Stomach (tissue), 4 donors: ENCODE results near the gene ETNK1.

Source experiments
- EP300 ChIP-seq: sonication (generic); formaldehyde crosslinking; IDR thresholded peaks from one replicate; pipeline ENCODE4 v1.6.1; 2017; ENCODE audit warnings: antibody characterized with exemption
- POLR2A ChIP-seq, 4 donors: fragments of 450-650 bp; IDR thresholded peaks; one replicate each; pipeline ENCODE4 v1.6.1; 2016; ENCODE audit warnings: antibody characterized with exemption in 4 of 4, control low read depth in 2 of 4, mild to moderate bottlenecking in 1 of 4, moderate library complexity in 1 of 4
- POLR2AphosphoS5 ChIP-seq, 3 donors: sonication (generic); formaldehyde crosslinking; IDR thresholded peaks; one replicate each; pipeline ENCODE4 v1.6.1; 2016; ENCODE audit warnings: antibody characterized with exemption in 3 of 3
- TF ChIP-seq, protein P1 (sequence below), 7 experiments: fragments of 450-650 bp in 4 of 7; fragments of 200-600 bp in 3 of 7; sonication (generic) in 3 of 7; IDR thresholded peaks; one replicate each; pipeline ENCODE4 v1.5.1; 2016 to 2019; ENCODE audit warnings: antibody characterized with exemption in 7 of 7, control low read depth in 2 of 7, mild to moderate bottlenecking in 1 of 7

DNA sequence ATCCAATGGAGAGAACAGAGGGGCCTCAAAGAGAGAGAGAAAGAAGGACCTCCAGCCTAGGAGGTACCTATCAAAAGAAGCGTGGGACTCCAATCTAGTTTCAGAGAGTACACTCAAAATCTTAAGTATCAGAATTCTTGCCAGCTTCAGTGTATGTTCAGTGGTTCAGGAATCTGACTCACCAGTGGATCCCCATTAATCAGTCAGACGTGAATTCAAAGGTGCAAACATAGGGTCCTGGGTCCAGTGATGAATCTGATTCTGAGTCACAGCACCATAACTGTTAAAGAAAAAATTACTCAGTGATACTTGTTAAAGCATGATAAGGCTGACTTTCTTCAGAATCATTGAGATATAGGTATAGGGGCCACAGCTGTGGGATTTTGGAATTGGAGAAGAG lies 33.2 kb downstream of the ETNK1 start:
- TF ChIP-seq EP300 (no peak), POLR2AphosphoS5 (IDR thresholded peaks at IDR 0.05) (no peak), POLR2A (IDR thresholded peaks at IDR 0.05) (no peak)
- TF ChIP-seq, protein P1, sequence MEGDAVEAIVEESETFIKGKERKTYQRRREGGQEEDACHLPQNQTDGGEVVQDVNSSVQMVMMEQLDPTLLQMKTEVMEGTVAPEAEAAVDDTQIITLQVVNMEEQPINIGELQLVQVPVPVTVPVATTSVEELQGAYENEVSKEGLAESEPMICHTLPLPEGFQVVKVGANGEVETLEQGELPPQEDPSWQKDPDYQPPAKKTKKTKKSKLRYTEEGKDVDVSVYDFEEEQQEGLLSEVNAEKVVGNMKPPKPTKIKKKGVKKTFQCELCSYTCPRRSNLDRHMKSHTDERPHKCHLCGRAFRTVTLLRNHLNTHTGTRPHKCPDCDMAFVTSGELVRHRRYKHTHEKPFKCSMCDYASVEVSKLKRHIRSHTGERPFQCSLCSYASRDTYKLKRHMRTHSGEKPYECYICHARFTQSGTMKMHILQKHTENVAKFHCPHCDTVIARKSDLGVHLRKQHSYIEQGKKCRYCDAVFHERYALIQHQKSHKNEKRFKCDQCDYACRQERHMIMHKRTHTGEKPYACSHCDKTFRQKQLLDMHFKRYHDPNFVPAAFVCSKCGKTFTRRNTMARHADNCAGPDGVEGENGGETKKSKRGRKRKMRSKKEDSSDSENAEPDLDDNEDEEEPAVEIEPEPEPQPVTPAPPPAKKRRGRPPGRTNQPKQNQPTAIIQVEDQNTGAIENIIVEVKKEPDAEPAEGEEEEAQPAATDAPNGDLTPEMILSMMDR (IDR thresholded peaks at IDR 0.05) = no peak
